ENCODE data around the gene FTSJ3. TPM values are rescaled to one million over a fixed set of nuclear protein-coding genes. Genes with fewer than 3 reads are reported as not detected.

Gene FTSJ3, protein sequence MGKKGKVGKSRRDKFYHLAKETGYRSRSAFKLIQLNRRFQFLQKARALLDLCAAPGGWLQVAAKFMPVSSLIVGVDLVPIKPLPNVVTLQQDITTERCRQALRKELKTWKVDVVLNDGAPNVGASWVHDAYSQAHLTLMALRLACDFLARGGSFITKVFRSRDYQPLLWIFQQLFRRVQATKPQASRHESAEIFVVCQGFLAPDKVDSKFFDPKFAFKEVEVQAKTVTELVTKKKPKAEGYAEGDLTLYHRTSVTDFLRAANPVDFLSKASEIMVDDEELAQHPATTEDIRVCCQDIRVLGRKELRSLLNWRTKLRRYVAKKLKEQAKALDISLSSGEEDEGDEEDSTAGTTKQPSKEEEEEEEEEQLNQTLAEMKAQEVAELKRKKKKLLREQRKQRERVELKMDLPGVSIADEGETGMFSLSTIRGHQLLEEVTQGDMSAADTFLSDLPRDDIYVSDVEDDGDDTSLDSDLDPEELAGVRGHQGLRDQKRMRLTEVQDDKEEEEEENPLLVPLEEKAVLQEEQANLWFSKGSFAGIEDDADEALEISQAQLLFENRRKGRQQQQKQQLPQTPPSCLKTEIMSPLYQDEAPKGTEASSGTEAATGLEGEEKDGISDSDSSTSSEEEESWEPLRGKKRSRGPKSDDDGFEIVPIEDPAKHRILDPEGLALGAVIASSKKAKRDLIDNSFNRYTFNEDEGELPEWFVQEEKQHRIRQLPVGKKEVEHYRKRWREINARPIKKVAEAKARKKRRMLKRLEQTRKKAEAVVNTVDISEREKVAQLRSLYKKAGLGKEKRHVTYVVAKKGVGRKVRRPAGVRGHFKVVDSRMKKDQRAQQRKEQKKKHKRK
- total RNA-seq, result 116 and 168 TPM in 2 replicates

DNA sequence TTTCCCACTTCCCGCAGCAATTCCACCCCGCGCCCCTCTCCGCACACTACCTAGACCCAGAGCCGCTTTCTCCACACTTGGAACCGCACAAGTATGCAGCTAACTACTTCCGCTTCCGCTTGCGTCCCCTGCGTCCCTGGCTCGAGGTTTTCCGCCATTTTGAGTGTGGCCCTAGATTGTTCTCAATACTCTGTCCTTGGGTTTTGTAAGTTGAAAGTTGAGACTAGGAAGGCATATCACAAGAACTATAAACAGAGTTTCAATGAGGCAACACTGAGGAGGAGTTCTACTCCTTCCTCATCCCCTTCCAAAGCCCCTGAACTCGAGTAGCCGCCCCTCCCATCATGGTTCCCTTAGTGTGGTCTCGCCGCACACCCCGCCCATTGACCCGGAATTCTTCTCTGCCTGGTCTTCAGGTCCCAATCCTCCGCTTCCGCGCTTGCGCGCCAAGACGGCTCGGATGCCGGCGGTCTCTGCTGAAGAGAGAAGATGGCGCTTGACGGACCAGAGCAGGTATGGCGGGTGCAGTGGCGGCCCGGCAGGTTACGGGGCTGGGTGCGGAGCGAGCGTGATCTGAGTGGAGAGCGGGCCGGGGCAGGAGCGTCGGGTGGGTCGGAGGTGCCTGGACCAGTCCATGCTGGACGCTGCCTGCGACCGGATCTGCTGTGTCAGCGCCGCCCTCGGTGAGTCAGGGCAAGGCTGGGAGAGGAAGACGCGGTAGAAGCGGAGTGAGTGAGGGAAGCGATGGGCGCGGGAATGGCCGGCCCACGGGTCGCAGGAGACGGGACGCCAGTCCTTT lies at the start of gene FTSJ3, which contains the start of gene PSMC5:
TSS of gene FTSJ3 (minus strand) at position 662 of the 799 bp plus-strand sequence. CDS start 761 bp downstream, outside the sequence.
TSS of gene PSMC5 (plus strand) at position 430 of the 799 bp plus-strand sequence. CDS start at position 490, 60 bp downstream.

GRCh38 chr17:63873577-63873976 lies 46.1 kb upstream of the FTSJ3 start, which contains the start of gene CSH2:
TSS of gene CSH2 (minus strand) at chr17:63873677. CDS start at chr17:63873614, 63 bp downstream.

GRCh38 chr17:63842540-63843386 lies 15.3 kb upstream of the FTSJ3 start, which contains the start of gene SMARCD2:
TSS of gene SMARCD2 (minus strand) at chr17:63842685. CDS start at chr17:63842674, 11 bp downstream.

DNA sequence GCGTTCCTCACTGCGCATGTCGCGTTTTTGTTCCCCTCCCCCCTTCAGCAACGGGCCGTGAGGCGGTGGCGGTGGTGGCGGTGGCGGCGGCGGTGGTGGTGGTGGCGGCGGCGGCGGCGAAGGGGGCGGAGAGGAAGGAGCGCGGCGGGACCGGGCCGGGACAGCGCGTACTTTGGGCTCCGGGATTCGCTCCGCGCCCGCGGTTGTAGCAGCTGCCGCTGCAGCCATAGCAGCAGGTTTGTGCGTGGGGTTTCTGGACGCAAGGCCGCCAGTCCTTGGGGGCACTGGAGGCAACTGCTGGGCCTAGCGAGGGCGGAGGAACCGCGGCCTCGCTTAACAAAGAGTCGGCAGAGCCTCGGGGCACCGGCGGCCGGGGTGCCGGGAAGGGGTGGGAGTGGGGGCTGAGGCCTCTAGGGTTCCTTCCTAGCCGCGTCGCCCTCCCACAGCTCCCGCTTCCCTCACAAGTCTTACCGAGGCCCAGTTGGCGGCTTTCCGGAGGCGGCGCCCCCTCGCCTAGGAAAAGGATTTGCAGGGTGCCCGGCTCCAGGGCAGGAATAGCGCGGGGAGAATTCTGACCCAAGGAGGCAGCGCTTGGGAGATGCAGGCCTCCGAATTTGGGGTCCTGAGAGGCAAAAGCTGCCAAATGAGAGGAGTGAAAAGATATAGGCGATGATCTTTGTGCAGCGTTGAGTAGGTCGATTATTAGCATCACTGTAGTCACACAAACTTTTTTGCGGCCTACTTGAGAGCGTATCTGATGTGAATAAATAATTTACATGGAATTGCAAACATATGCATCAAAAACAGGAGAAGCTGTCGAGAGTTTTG lies 53.1 kb downstream of the FTSJ3 start, which contains the start of gene DDX42:
TSS of gene DDX42 (plus strand) at position 30 of the 828 bp plus-strand sequence. CDS start 12,880 bp downstream, outside the sequence.

GRCh38 chr17:63773272-63774140 lies 54.0 kb downstream of the FTSJ3 start, which contains the start of gene CCDC47:
TSS of gene CCDC47 (minus strand) at chr17:63773597. CDS start at chr17:63766175, 7,422 bp downstream.

Other genes with a start within 250 kb of the FTSJ3 start
- gene TACO1, start 226.8 kb downstream of the FTSJ3 start, total RNA-seq, result 13.0 and 31.1 TPM in 2 replicates
- gene MAP3K3, start 205.2 kb downstream of the FTSJ3 start, total RNA-seq, result 23.4 and 33.7 TPM in 2 replicates
- 6.1 and 6.2 TPM in 2 replicates for gene LIMD2, start 127.5 kb downstream of the FTSJ3 start, total RNA-seq
- 14.4 and 15.1 TPM in 2 replicates for gene STRADA, start 85.9 kb downstream of the FTSJ3 start, total RNA-seq
- 87.7 and 112 TPM in 2 replicates for gene CCDC47, start 54.1 kb downstream of the FTSJ3 start, total RNA-seq
- gene DDX42, start 53.5 kb downstream of the FTSJ3 start, total RNA-seq, result 56.9 and 70.9 TPM in 2 replicates
- 50.5 and 127 TPM in 2 replicates for gene PSMC5, start 232 bp downstream of the FTSJ3 start, total RNA-seq
- gene SMARCD2, start 15.0 kb upstream of the FTSJ3 start, total RNA-seq, result 58.3 and 83.8 TPM in 2 replicates
- gene CSH2, start 46.0 kb upstream of the FTSJ3 start, total RNA-seq, result not detected in 2 replicates
- gene GH2, start 54.3 kb upstream of the FTSJ3 start, total RNA-seq, result not detected in 2 replicates
- not detected in 2 replicates for gene CSH1, start 68.9 kb upstream of the FTSJ3 start, total RNA-seq
- gene CSHL1, start 83.6 kb upstream of the FTSJ3 start, total RNA-seq, result not detected in 2 replicates
- not detected in 2 replicates for gene GH1, start 91.2 kb upstream of the FTSJ3 start, total RNA-seq
- 1.1 and 5.4 TPM in 2 replicates for gene CD79B, start 104.7 kb upstream of the FTSJ3 start, total RNA-seq
- gene SCN4A, start 145.3 kb upstream of the FTSJ3 start, total RNA-seq, result under 0.01 TPM in 1 of 2 replicates, not detected in the other
- gene PRR29, start 170.7 kb upstream of the FTSJ3 start, total RNA-seq, result 0.38 and 0.85 TPM in 2 replicates
- 22.4 and 27.9 TPM in 2 replicates for gene ICAM2, start 193.0 kb upstream of the FTSJ3 start, total RNA-seq